ENCODE results near the gene ZFYVE19.
A peak's percentile ranks its signal among the peaks of the same experiment; 100 is the strongest.

The ZFYVE19 gene

GRCh38 chr15:40807028-40807887 lies at the start of gene ZFYVE19, which contains the start of gene DNAJC17:
TSS of gene ZFYVE19 (plus strand) at chr15:40807089. CDS start at chr15:40807590, 501 bp downstream.
TSS of gene DNAJC17 (minus strand) at chr15:40807473. CDS start at chr15:40807446, 27 bp downstream.
- peak; percentile 95 for DNase-seq

DNA sequence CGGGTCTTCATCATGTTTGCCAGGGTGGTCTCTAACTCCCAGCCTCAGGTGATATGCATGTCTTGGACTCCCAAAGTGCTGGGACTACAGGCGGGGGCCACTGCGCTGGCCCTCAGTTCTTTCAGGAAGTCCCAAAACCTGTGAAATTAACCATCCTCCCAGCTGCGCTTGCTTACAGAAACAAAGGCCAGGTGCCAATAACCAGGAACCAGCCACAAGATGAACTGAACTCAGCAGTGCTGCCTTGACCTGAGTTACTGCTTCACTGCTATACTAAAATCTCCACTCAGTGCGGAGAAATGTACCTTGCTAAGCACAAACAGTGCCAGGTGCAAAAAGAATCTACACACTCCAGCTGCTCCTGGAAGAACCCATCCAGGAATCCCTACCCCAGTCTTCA lies 46.9 kb upstream of the ZFYVE19 start:
- no peak for DNase-seq

DNA sequence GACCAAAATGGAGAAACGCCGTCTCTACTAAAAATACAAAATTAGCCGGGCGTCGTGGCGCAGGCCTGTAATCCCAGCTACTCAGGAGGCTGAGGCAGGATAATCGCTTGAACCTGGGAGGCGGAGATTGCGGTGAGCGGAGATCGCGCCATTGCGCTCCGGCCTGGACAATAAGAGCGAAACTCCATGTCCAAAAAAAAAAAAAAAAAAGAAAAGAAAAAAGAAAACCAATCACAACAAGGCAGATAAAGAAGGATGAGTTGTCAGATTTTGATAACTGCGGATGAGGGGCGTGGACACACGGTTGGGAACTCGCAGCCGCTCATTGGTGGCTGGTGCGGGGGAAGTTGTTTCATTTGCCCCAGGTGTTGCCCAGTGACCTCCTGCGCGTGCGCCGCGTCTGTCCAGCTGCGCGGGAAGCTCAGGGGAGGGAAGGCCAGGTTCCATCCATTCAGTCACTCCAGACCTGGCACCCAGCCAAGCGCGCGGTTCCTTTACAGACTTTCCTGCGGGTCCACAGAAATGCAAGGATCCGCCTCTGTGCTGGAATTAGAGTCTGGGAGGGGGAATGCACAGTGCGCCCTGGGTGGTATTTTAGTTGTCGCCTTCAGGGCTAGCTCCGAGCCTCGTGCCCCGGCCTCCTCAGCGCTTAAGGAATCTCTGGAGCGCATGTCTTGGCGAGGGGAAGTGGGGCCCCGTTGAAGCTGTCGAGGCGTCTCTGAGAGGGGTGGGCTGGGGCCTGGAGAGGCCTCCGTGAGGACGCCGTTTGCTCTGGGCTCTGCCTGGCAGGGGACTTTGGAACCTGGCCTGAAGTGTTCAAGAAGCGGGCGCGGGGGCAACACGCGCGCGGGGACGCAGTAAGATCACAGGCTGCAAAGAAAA lies 43.7 kb upstream of the ZFYVE19 start:
- DNase-seq, result peak; percentile 38

- DNase-seq, result peak; percentile 73
Observed at GRCh38 chr15:40763801-40764628, 42.9 kb upstream of the ZFYVE19 start, which contains the start of gene GCHFR. TSS of gene GCHFR (plus strand) at chr15:40764068. CDS start at chr15:40764181, 113 bp downstream.

DNA sequence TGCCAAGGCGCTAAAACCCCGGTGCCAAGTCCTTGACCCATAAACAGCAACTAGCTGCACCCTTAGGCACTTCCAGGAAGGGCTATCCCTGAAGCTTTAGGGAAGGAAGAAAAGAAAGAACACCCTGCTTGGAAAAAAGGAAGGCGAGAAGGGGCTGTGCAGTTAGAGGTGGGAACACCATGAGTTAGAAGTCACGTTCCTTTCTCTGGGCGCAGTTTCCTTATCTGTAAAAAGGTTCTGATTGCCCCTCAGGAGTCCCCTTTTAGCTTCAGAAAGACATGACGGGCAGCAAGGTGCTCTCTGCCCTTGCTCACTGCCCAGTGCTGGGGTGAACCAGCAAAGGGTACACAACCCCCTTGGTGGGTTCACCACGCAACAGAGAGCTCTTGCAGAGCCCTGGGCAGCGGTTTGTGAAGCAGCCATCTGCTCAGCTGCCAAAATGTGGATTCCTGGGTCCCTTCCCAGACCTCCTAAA lies 42.2 kb upstream of the ZFYVE19 start:
- no peak for DNase-seq

GRCh38 chr15:40766194-40766815 lies 40.6 kb upstream of the ZFYVE19 start:
- no peak for DNase-seq

- no peak for DNase-seq
Observed at GRCh38 chr15:40766906-40767837, 39.7 kb upstream of the ZFYVE19 start.

GRCh38 chr15:40767838-40768500 lies 38.9 kb upstream of the ZFYVE19 start:
- DNase-seq, result no peak

DNA sequence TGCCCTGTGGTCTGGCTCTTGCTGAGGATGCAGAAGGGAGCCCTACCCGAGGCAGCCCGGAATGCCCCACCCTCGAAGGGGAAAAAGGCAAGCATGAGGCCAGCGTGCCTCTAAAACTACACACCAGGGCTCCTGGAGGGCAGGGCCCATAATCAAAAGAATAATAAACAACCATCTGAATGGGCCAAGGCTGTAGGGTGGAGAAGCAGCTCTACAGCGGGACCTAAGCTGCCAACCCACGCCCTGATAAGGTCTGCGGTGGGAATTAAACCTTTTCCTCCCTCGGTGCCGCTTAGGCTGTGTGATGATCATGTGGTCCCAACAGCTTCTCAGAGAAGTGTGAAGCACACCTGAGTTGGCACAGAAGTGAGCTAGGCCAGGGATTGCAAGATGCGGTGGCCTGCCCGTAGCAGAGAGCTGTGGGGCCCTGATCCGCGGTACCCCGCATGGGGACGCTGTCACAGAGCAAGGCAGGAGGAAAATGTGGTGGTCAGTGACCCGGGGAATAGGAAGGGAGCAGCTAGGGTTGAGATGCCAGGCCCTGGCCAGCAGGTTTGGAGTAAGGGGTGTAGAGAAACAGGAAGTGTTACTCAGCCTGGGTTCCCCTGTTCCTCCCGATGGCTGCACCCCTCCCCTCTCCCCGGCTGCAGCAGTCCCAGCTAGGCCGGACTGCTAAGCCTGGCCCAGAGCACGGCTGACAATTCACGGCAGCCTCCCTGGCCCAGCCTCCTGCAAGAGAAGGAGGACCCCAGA lies 38.2 kb upstream of the ZFYVE19 start:
- DNase-seq, result no peak

- peak; percentile 80 for DNase-seq
Observed at GRCh38 chr15:40769274-40770146, 37.4 kb upstream of the ZFYVE19 start, which contains the start of gene C15orf62. TSS of gene C15orf62 (plus strand) at chr15:40769980. CDS start at chr15:40770496, 516 bp downstream.

- no peak for DNase-seq
Observed at GRCh38 chr15:40770147-40770721, 36.7 kb upstream of the ZFYVE19 start.

- no peak for DNase-seq
Observed at GRCh38 chr15:40771242-40771641, 35.6 kb upstream of the ZFYVE19 start.

- DNase-seq, result no peak
Observed at GRCh38 chr15:40772014-40772413, 34.9 kb upstream of the ZFYVE19 start.

GRCh38 chr15:40773496-40773895 lies 33.4 kb upstream of the ZFYVE19 start:
- no peak for DNase-seq

GRCh38 chr15:40773902-40774301 lies 33.0 kb upstream of the ZFYVE19 start:
- no peak for DNase-seq

DNA sequence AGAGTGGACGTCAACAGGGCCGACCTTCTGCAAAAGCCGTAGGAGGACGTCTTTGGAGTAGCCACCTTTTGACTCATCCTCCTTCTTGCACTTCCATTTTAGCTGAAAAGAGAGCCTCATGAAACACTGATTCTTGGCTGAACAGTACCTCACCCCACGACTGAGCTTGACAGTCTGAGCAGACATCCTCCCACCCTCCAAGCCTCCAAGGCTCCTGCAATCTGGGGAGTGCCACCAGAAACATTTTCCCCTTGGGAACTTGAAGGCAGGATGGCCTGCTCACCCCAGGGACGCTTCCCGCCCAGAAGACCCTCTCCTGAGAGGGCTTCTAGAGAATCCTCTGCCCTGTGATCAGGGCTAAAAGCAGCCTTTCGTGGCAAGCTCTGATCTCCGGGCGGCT lies 31.9 kb upstream of the ZFYVE19 start:
- DNase-seq, result no peak

DNA sequence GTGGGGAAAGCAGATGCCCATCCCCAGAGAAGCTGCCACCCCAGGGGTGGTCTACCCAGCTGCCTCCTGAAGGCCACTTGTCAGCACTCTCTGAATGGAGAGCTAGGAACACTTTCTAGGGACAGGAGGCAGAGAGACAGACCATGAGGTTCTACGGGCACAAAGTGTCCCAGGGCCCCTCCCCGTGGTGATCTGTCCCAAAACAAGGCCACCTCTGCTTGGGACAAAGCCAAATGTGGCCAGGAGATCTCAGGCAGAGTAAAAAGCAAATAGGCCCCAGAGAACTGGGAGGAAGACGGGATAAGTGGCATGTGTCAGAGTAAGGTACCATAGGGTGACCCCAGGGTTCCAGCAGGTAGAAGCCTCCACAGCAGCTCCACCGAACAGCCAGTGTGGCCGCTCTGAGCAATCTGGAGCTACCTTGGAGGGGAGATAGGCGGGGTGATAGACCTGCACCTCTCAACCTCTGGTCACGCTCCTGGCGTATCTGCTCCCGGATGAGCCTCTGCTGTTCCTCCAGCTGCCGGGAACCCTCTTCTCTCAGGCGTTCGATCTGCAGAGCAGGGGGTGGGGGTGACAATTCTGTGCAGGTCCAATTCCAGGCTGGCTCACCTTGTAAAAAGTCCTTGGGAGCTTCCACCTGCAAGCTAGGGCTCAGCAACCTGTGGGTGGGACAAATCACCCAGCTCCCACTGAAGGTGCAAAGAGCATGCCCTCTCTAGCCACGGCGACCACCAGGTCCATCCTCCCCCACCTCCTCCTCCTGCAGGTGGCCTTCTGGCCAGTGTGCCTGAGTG lies 31.0 kb upstream of the ZFYVE19 start:
- DNase-seq, result no peak
